A549 (cell line): ENCODE measurements around the gene CALM1. TPM values are rescaled to one million over a fixed set of nuclear protein-coding genes. Genes with fewer than 3 reads are reported as not detected.

Source experiments
- ATAC-seq, 2 experiments: fragments of 200-7000 bp in 1 of 2; fragments of >200 bp in 1 of 2; cut with Nextera tagmentation in 1 of 2; cut with Tn5 transposase in 1 of 2; 3 replicates each; pipeline versions ENCODE4 v1.8.0 to v1.9.1; 2018 to 2020; ENCODE audit warnings: mild to moderate bottlenecking in 1 of 2, moderate library complexity in 1 of 2
- CTCF ChIA-PET: fragments of 300-600 bp; sonication (Branson Sonifier 250); formaldehyde crosslinking; extraction: SDS; loops from one replicate; lab custom pipeline; 2021; ENCODE audit warnings: antibody characterized with exemption, inconsistent platforms; lab: Yijun Ruan, JAX
- POLR2A ChIA-PET: fragments of 350-600 bp; formaldehyde crosslinking; extraction: SDS; loops from one replicate; lab custom pipeline; 2021; ENCODE audit warnings: antibody characterized with exemption, inconsistent platforms; lab: Yijun Ruan, JAX
- DNase-seq, 2 experiments: peaks; one replicate each; pipeline versions ENCODE4 v3.0.0 to v3.0.0-alpha.2; 2011 to 2016; ENCODE audit warnings: low read depth in 1 of 2, low spot score in 1 of 2
- FAIRE-seq: peaks from 2 replicates; lab custom pipeline; 2011; peaks lifted over from hg19 to GRCh38; lab: Jason Lieb, UNC
- H3K27ac ChIP-seq, 2 experiments: fragments of >200 bp; sonication (Bioruptor Twin); formaldehyde crosslinking; 3 replicates each; pipeline ENCODE4 v1.5.1; 2016 to 2017
- H3K4me1 ChIP-seq: fragments of >200 bp; sonication (Bioruptor Twin); formaldehyde crosslinking; 3 replicates; pipeline ENCODE4 v1.6.1; 2016
- H3K4me2 ChIP-seq: fragments of >200 bp; sonication (Bioruptor Twin); formaldehyde crosslinking; 3 replicates; pipeline ENCODE4 v1.6.1; 2016
- H3K4me3 ChIP-seq: fragments of >200 bp; sonication (Bioruptor Twin); formaldehyde crosslinking; 3 replicates; pipeline ENCODE4 v1.5.1; 2016
- H3K9me3 ChIP-seq: fragments of >200 bp; sonication (Bioruptor Twin); formaldehyde crosslinking; 3 replicates; pipeline ENCODE4 v1.6.1; 2016
- BCL3 ChIP-seq: fragments of >200 bp; sonication (Bioruptor Twin); formaldehyde crosslinking; IDR thresholded peaks from 3 replicates; pipeline ENCODE4 v1.6.1; 2016
- CBX8 ChIP-seq: fragments of 200-600 bp; sonication (generic); IDR thresholded peaks from 2 replicates; pipeline ENCODE4 v1.6.1; 2016
- EHF ChIP-seq: fragments of 250-450 bp; sonication (Bioruptor Pico); IDR thresholded peaks from 2 replicates; pipeline ENCODE4 v1.5.0; 2020; ENCODE audit warnings: mild to moderate bottlenecking
- ELK1 ChIP-seq: fragments of 150-350 bp; IDR thresholded peaks from 2 replicates; pipeline ENCODE4 v1.6.1; 2014; ENCODE audit warnings: low read depth, mild to moderate bottlenecking, low read length
- FOSL2 ChIP-seq, 2 experiments: fragments of 450-650 bp in 1 of 2; fragments of >200 bp in 1 of 2; sonication (Bioruptor Twin) in 1 of 2; formaldehyde crosslinking; IDR thresholded peaks; 2 replicates each; pipeline versions ENCODE4 v1.5.0 to v1.6.1; 2016 to 2020; ENCODE audit warnings: mild to moderate bottlenecking in 1 of 2, moderate library complexity in 1 of 2
- FOXS1 ChIP-seq: fragments of 250-450 bp; sonication (Bioruptor Pico); IDR thresholded peaks from 2 replicates; pipeline ENCODE4 v1.5.0; 2020; ENCODE audit warnings: mild to moderate bottlenecking, moderate library complexity
- GATA3 ChIP-seq: IDR thresholded peaks from 2 replicates; pipeline ENCODE4 v1.6.1; 2012; ENCODE audit warnings: borderline replicate concordance
- HDAC2 ChIP-seq: fragments of 200-600 bp; sonication (generic); IDR thresholded peaks from 2 replicates; pipeline ENCODE4 v1.6.1; 2016
- HES2 ChIP-seq: fragments of >200 bp; sonication (Bioruptor Twin); formaldehyde crosslinking; IDR thresholded peaks from 2 replicates; pipeline ENCODE4 v1.6.1; 2016
- HEYL ChIP-seq: fragments of 250-450 bp; sonication (Bioruptor Pico); IDR thresholded peaks from 2 replicates; pipeline ENCODE4 v1.8.0; 2021; ENCODE audit warnings: mild to moderate bottlenecking, moderate library complexity
- HMGXB4 ChIP-seq: fragments of 250-450 bp; sonication (Bioruptor Pico); IDR thresholded peaks from 2 replicates; pipeline ENCODE4 v1.5.0; 2021; ENCODE audit warnings: mild to moderate bottlenecking, moderate library complexity, borderline replicate concordance
- HOXB13 ChIP-seq: fragments of 250-450 bp; sonication (Bioruptor Pico); IDR thresholded peaks from 2 replicates; pipeline ENCODE4 v1.5.0; 2020; ENCODE audit warnings: low read depth, mild to moderate bottlenecking, moderate library complexity
- HOXB5 ChIP-seq: fragments of 250-450 bp; sonication (Bioruptor Pico); IDR thresholded peaks from 2 replicates; pipeline ENCODE4 v1.5.0; 2020; ENCODE audit warnings: mild to moderate bottlenecking, moderate library complexity
- KDM1A ChIP-seq: fragments of 200-600 bp; sonication (generic); IDR thresholded peaks from 2 replicates; pipeline ENCODE4 v1.6.1; 2016; ENCODE audit warnings: low read depth, mild to moderate bottlenecking
- KDM5A ChIP-seq: fragments of 200-600 bp; sonication (generic); IDR thresholded peaks from 2 replicates; pipeline ENCODE4 v1.6.1; 2016; ENCODE audit warnings: antibody characterized with exemption, mild to moderate bottlenecking
- MAFK ChIP-seq: fragments of 450-650 bp; IDR thresholded peaks from 2 replicates; pipeline ENCODE4 v1.6.1; 2014; ENCODE audit not compliant: partially characterized antibody
- MAX ChIP-seq: IDR thresholded peaks from 2 replicates; pipeline ENCODE4 v1.6.1; 2012
- MAZ ChIP-seq: fragments of 150-350 bp; IDR thresholded peaks from 2 replicates; pipeline ENCODE4 v1.6.1; 2014; ENCODE audit warnings: antibody characterized with exemption, low read depth, low read length, borderline replicate concordance
- NPAS2 ChIP-seq: fragments of 250-450 bp; sonication (Bioruptor Pico); IDR thresholded peaks from 2 replicates; pipeline ENCODE4 v1.8.0; 2022; ENCODE audit warnings: mild to moderate bottlenecking, moderate library complexity, borderline replicate concordance
- RCOR1 ChIP-seq: fragments of 150-350 bp; IDR thresholded peaks from 2 replicates; pipeline ENCODE4 v1.6.1; 2014; ENCODE audit warnings: antibody characterized with exemption, low read length, low read depth
- RNF2 ChIP-seq: fragments of 200-600 bp; sonication (generic); IDR thresholded peaks from 2 replicates; pipeline ENCODE4 v1.6.1; 2016; ENCODE audit warnings: low read depth, mild to moderate bottlenecking, antibody characterized with exemption, moderate library complexity, borderline replicate concordance
- USF2 ChIP-seq: fragments of 450-650 bp; IDR thresholded peaks from 2 replicates; pipeline ENCODE4 v1.6.1; 2014; ENCODE audit warnings: antibody characterized with exemption
- ZSCAN20 ChIP-seq: fragments of 250-450 bp; sonication (Bioruptor Pico); IDR thresholded peaks from 2 replicates; pipeline ENCODE4 v1.8.0; 2022; ENCODE audit warnings: mild to moderate bottlenecking, moderate library complexity
- WGBS: methylation state at CpG from one replicate; pipeline ENCODE4 v1.1.6; 2017; ENCODE audit errors: missing lambda C conversion rate; 5-methylcytosine and 5-hydroxymethylcytosine counted together
- polyA plus RNA-seq, 4 experiments: library from polyadenylated mRNA; depleted of rRNA in 3 of 4; stranded (reverse); fragments of >200 nt; fragmentation: RNase III in 1 of 4; extraction: RNeasy Plus Mini Kit Qiagen cat#74134 plus additional on column Dnase treatment in 1 of 4; gene quantifications; 2 replicates in 3 of 4; 3 replicates in 1 of 4; pipeline ENCODE4 v1.2.3, GENCODE V29; 2011 to 2017

The CALM1 gene
- polyA plus RNA-seq, 2 of the 4 experiments (the other 2 are of a cell fraction), result 374 to 451 TPM

GRCh38 chr14:90419200-90419599 is 22.4 kb downstream of the CALM1 start:
- WGBS, result 33% methylated on average over 12 of the region's 12 CpGs
- Histone ChIP-seq H3K27ac (peak overlapping the region in 1 of 2 experiments; percentile 57; a peak in 3 of 6 replicates), H3K4me2 (peak overlapping the region; percentile 49; the same call in 2 of the 3 replicates), H3K9me3 (0 out of 3 replicates have a peak, but pooled peaks cover 5% of the 10 kb centered on the region), H3K4me1 (peaks cover 12% of the 10 kb centered on the region), H3K4me3 (no peak overlapping the region)
- ChIA-PET POLR2A (interaction anchor here (1.9 kb wide), 1 partner anchor 22 kb away, joined by 12 read pairs; the partner anchor contains the start of gene CALM1), CTCF (interaction anchor here (0.7 to 3.5 kb wide), 6 partner anchors 10 to 280 kb away, joined by 3 to 19 read pairs (median 6); no protein-coding TSS in a partner anchor)
- DNase-seq, result peak; percentile 35 to 80
- peak; percentile 82 to 86 for ATAC-seq
- no peak for FAIRE-seq
- TF ChIP-seq FOSL2 (IDR thresholded peaks at IDR 0.05) (no peak), FOSL2 (CRISPR knock-in tag; IDR thresholded peaks at IDR 0.05) (peak; percentile 27), HMGXB4 (no peak), MAX (peak; percentile 24; the same call in 1 of the 2 replicates), HOXB5 (CRISPR knock-in tag) (no peak), RNF2 (no peak), HEYL (no peak)

- 70% methylated on average over 5 of the region's 7 CpGs for WGBS
- Histone ChIP-seq H3K4me3 (no peak overlapping the region), H3K4me2 (no peak overlapping the region), H3K27ac (no peak overlapping the region), H3K9me3 (0 out of 3 replicates have a peak, but pooled peaks cover 5% of the 10 kb centered on the region)
- ChIA-PET CTCF (interaction anchor here (0.9 to 3.5 kb wide), 2 partner anchors 20 to 22 kb away, joined by 3 to 19 read pairs; no protein-coding TSS in a partner anchor), POLR2A (no interaction called here)
- FAIRE-seq, result no peak
- DNase-seq, result no peak
- no peak for ATAC-seq
- no peak for TF ChIP-seq ELK1
- TF ChIP-seq, all 56 proteins: peak for 0
- peaks cover 12% of the 10 kb centered on the region for H3K4me1 ChIP-seq
Measured at GRCh38 chr14:90421001-90421631, 24.3 kb downstream of the CALM1 start.

- CTCF ChIA-PET, result interaction anchor here (0.9 kb wide), 1 partner anchor 20 kb away, joined by 3 read pairs; no protein-coding TSS in a partner anchor
- DNase-seq (no peak), ATAC-seq (no peak), FAIRE-seq (no peak)
- TF ChIP-seq USF2, result no peak
- no peak for TF ChIP-seq GATA3
- TF ChIP-seq HEYL, result no peak
- no peak for TF ChIP-seq MAFK
- no peak for TF ChIP-seq ZSCAN20
- no peak for TF ChIP-seq FOSL2 (IDR thresholded peaks at IDR 0.05)
- no peak for TF ChIP-seq FOSL2 (CRISPR knock-in tag; IDR thresholded peaks at IDR 0.05)
- no peak for TF ChIP-seq FOXS1 (CRISPR knock-in tag)
- Histone ChIP-seq H3K4me3 (no peak overlapping the region), H3K27ac (no peak overlapping the region), H3K9me3 (0 out of 3 replicates have a peak, but pooled peaks cover 5% of the 10 kb centered on the region), H3K4me2 (no peak overlapping the region), H3K4me1 (peaks cover 12% of the 10 kb centered on the region)
- 67% methylated on average over 3 of the region's 3 CpGs for WGBS
- POLR2A ChIA-PET, result no interaction called here
Measured at GRCh38 chr14:90421632-90422020, 24.8 kb downstream of the CALM1 start.

- H3K4me2 ChIP-seq, result no peak overlapping the region
- no peak overlapping the region for H3K27ac ChIP-seq
- no peak for DNase-seq
- FAIRE-seq, result no peak
- 70% methylated on average over 12 of the region's 13 CpGs for WGBS
- TF ChIP-seq HES2, result no peak
- TF ChIP-seq HDAC2, result no peak
- no peak for TF ChIP-seq BCL3
- no peak for TF ChIP-seq MAZ
- no peak for TF ChIP-seq EHF (CRISPR knock-in tag)
- TF ChIP-seq CBX8, result no peak
- TF ChIP-seq KDM5A, result no peak
- no peak for TF ChIP-seq NPAS2 (CRISPR knock-in tag)
- TF ChIP-seq HOXB13, result no peak
- TF ChIP-seq KDM1A, result no peak
- no peak for TF ChIP-seq RCOR1
- TF ChIP-seq, all 56 proteins: peak for 0
- no peak for ATAC-seq
- ChIA-PET POLR2A (no interaction called here), CTCF (no interaction called here)
- 0 out of 3 replicates have a peak, but pooled peaks cover under 1% of the 10 kb centered on the region for H3K9me3 ChIP-seq
- no peak overlapping the region for H3K4me3 ChIP-seq
- H3K4me1 ChIP-seq, result peaks cover 12% of the 10 kb centered on the region
Measured at GRCh38 chr14:90423166-90423565, 26.3 kb downstream of the CALM1 start.
